Gastrocnemius medialis (tissue), 4 donors: ENCODE results near the gene PBX3. TPM values are rescaled to one million over a fixed set of nuclear protein-coding genes. Genes with fewer than 3 reads are reported as not detected.

Experiments
- ATAC-seq, 2 donors: fragments of 150-250 bp; one replicate each; pipeline ENCODE4 v1.9.1; 2016
- DNase-seq, 2 donors: peaks; one replicate each; pipeline ENCODE4 v3.0.0-alpha.2; 2019
- H3K27ac ChIP-seq, 4 donors: fragments of 200-600 bp; sonication (generic); 1 replicate in 1 of 4; 2 replicates in 3 of 4; pipeline ENCODE4 v1.5.1; 2016 to 2018; ENCODE audit warnings: mild to moderate bottlenecking in 2 of 4, moderate library complexity in 1 of 4
- H3K27me3 ChIP-seq, 3 donors: fragments of 200-600 bp; sonication (generic) in 2 of 3; 1 replicate in 1 of 3; 2 replicates in 2 of 3; pipeline versions ENCODE4 v1.5.1 to v1.6.0; 2016 to 2019; ENCODE audit warnings: mild to moderate bottlenecking in 1 of 3, moderate library complexity in 1 of 3
- H3K36me3 ChIP-seq, 2 donors: fragments of 200-600 bp; sonication (generic) in 1 of 2; one replicate each; pipeline ENCODE4 v1.5.1; 2017 to 2018
- H3K4me1 ChIP-seq, 2 donors: fragments of 200-600 bp; sonication (generic) in 1 of 2; one replicate each; pipeline ENCODE4 v1.5.1; 2016 to 2017; ENCODE audit warnings: mild to moderate bottlenecking in 2 of 2
- H3K4me3 ChIP-seq, 4 donors: fragments of 200-600 bp; sonication (generic) in 3 of 4; 1 replicate in 1 of 4; 2 replicates in 3 of 4; pipeline ENCODE4 v1.5.1; 2016 to 2019; ENCODE audit warnings: mild to moderate bottlenecking in 2 of 4
- H3K9me3 ChIP-seq, 3 donors: fragments of 200-600 bp; sonication (generic) in 2 of 3; 1 replicate in 1 of 3; 2 replicates in 2 of 3; pipeline ENCODE4 v1.5.1; 2016 to 2019
- POLR2A ChIP-seq, 2 donors: fragments of 450-650 bp; IDR thresholded peaks; one replicate each; pipeline ENCODE4 v1.6.1; 2017; ENCODE audit warnings: antibody characterized with exemption in 2 of 2, mild to moderate bottlenecking in 2 of 2, moderate library complexity in 2 of 2
- in situ Hi-C, 4 donors: fragments of 200-750 bp; cut with MboI; loops; one replicate each; pipeline versions ENCODE4 v1.15.0 to v1.8.0; 2017; ENCODE audit warnings: low sequenced_read_pairs in 4 of 4
- intact Hi-C: fragments of 100-400 bp; cut with DNase I; formaldehyde crosslinking; loops from one replicate; pipeline ENCODE4 v1.15.1; 2023; ENCODE audit warnings: low total_unique reads
- total RNA-seq, 4 donors: library from RNA; depleted of rRNA; stranded (reverse); fragments of >200 nt; gene quantifications; one replicate each; pipeline versions ENCODE4 v1.1.0 to v1.2.3, GENCODE V29; 2016
- TF ChIP-seq, protein P1 (sequence below), 5 experiments: fragments of 450-650 bp in 3 of 5; fragments of 200-600 bp in 2 of 5; sonication (generic) in 2 of 5; IDR thresholded peaks in 4 of 5; conservative IDR thresholded peaks in 1 of 5; 1 replicate in 4 of 5; 2 replicates in 1 of 5; pipeline ENCODE4 v1.5.1; 2016 to 2019; ENCODE audit warnings: antibody characterized with exemption in 5 of 5, mild to moderate bottlenecking in 3 of 5, moderate library complexity in 3 of 5

Gene PBX3
- total RNA-seq, 4 donors from 2014 or later = 6.6 to 31.0 (median 9.6) TPM

DNA sequence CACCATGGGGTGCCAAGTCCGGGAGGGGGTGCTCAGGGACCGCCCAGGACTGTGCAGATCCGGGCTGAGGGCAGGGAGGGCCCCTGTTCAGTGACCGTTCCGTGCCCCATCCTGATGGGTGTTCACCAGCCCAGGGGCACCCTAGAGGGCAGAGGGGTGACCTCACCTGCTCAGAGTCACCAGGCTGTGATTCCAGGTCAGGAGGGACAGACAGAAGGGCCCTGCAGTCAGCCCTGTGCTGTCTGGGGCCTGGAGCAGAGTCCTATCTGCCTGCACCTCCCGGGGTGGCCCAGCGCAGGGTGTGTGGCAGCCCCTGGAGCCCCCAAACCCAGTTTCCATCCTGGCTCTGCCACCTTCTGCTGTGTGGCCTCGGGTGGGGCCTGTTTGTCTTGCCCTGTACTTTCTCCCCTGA lies 241.9 kb downstream of the PBX3 start:
- no peaks in the 10 kb centered on the region for H3K27me3 ChIP-seq
- no peak overlapping the region for H3K4me3 ChIP-seq
- intact Hi-C loops = no loop called here
- H3K4me1 ChIP-seq = no peaks in the 10 kb centered on the region
- TF ChIP-seq, protein P1, sequence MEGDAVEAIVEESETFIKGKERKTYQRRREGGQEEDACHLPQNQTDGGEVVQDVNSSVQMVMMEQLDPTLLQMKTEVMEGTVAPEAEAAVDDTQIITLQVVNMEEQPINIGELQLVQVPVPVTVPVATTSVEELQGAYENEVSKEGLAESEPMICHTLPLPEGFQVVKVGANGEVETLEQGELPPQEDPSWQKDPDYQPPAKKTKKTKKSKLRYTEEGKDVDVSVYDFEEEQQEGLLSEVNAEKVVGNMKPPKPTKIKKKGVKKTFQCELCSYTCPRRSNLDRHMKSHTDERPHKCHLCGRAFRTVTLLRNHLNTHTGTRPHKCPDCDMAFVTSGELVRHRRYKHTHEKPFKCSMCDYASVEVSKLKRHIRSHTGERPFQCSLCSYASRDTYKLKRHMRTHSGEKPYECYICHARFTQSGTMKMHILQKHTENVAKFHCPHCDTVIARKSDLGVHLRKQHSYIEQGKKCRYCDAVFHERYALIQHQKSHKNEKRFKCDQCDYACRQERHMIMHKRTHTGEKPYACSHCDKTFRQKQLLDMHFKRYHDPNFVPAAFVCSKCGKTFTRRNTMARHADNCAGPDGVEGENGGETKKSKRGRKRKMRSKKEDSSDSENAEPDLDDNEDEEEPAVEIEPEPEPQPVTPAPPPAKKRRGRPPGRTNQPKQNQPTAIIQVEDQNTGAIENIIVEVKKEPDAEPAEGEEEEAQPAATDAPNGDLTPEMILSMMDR (IDR thresholded peaks at IDR 0.05 in 4 of 5, conservative IDR thresholded peaks at IDR 0.05 in 1 of 5) = no peak
- TF ChIP-seq POLR2A (IDR thresholded peaks at IDR 0.05) = no peak
- DNase-seq (no peak), ATAC-seq (no peak)
- H3K36me3 ChIP-seq = no peaks in the 10 kb centered on the region
- H3K9me3 ChIP-seq = no peaks in the 10 kb centered on the region
- no peak overlapping the region for H3K27ac ChIP-seq
- in situ Hi-C loops = no loop called here

DNA sequence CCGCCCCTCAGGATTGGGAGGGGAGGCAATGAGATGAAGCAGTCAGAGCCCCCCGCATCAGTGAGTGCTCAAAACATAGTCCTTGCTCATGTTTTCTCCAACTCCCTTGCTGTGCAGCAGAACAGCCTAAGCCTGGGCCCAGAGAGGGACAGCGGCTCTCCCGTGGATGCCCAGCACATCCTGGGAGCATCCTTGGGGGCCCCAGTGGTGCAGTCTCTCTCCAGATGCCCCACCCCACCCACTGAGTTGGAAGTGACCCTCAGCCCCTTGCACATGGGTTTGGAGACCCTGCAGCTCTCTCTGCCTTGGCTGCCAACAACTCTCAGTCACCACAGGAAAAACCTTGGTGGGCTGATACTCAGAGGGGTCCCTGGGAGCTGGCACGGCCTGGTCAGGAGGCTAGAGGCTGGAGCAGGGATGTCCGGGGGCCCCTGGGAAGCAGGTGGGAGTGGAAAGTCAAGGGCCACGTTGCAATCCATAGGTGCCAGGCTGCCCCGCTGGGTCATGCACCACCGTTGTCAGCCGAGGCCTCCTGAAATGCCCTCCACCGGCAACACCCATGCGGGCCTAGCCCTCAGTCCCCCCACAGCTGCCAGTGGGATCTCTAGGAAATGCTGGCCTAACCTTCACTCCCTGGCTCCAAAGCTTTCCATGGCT lies 242.5 kb downstream of the PBX3 start:
- H3K27ac ChIP-seq = no peak overlapping the region
- intact Hi-C loops = no loop called here

DNA sequence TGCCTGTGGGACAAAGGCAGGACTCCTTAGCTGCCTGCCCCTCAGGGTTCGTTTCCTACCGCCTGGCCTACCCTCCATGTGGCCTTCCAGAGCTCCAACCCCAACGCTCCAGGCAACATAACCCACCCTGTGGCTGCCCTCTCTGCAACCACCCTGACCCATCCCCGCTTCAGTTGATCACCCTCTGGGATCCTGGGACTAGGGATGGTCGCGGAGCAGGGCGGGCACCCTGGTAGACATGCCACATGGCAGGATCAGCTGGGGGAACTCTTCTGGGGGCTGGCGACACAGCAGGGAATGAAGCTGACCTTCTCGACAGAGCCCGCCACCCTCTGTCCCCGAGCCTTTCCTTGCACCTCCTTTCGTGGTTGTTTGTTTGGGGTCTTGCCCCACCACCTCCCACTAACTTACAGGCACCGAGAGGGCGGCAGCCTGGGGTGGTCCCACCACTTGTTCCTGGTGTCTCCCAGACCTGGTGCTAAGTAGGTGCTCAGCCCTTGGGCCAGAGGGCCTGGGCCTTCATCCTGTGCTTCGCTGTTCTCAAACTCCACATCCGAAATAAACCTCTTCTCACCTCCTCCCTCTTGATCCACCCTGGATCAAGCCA lies 243.1 kb downstream of the PBX3 start:
- no peaks in the 10 kb centered on the region for H3K9me3 ChIP-seq
- no peaks in the 10 kb centered on the region for H3K4me1 ChIP-seq
- TF ChIP-seq, protein P1 (IDR thresholded peaks at IDR 0.05 in 4 of 5, conservative IDR thresholded peaks at IDR 0.05 in 1 of 5) = no peak
- TF ChIP-seq POLR2A (IDR thresholded peaks at IDR 0.05) = no peak
- H3K36me3 ChIP-seq = no peaks in the 10 kb centered on the region
- intact Hi-C loops (no loop called here), in situ Hi-C loops (no loop called here)
- DNase-seq = no peak
- H3K4me3 ChIP-seq = no peak overlapping the region
- no peaks in the 10 kb centered on the region for H3K27me3 ChIP-seq
- no peak for ATAC-seq
- H3K27ac ChIP-seq = no peak overlapping the region

More for the DNA sequence above, 242.5 kb downstream of the PBX3 start:
- in situ Hi-C loops = no loop called here
- DNase-seq (no peak), ATAC-seq (no peak)
- H3K27me3 ChIP-seq = no peaks in the 10 kb centered on the region
- H3K4me1 ChIP-seq = no peaks in the 10 kb centered on the region
- no peaks in the 10 kb centered on the region for H3K36me3 ChIP-seq
- H3K4me3 ChIP-seq = no peak overlapping the region
- H3K9me3 ChIP-seq = no peaks in the 10 kb centered on the region
- TF ChIP-seq POLR2A (IDR thresholded peaks at IDR 0.05) = no peak
- TF ChIP-seq, protein P1 (IDR thresholded peaks at IDR 0.05 in 4 of 5, conservative IDR thresholded peaks at IDR 0.05 in 1 of 5) = no peak

DNA sequence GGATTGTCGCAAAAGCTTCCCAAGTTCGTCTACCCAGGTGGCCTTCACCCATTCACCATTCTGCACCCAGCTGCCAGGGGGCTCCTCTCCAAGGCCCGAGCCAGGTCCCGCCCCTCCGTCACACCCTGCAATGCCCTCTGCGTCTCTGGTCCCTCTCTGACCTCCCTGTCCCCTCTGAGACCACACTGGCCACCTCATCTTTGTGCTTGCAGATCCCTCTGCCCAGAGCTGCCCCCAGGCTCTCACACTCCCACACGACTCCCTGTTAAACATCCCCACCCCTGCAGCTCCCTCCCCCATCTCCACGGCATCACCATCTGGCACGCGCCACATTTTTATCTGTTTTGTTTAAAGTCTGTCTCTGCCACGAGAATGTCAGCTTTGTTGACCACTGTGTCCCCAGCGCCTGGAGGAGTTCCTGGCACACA lies 243.6 kb downstream of the PBX3 start:
- intact Hi-C loops (no loop called here), in situ Hi-C loops (no loop called here)
- Histone ChIP-seq H3K27ac (no peak overlapping the region), H3K4me3 (no peak overlapping the region), H3K27me3 (no peaks in the 10 kb centered on the region), H3K4me1 (no peaks in the 10 kb centered on the region), H3K36me3 (no peaks in the 10 kb centered on the region), H3K9me3 (no peaks in the 10 kb centered on the region)
- no peak for DNase-seq
- ATAC-seq = no peak
- TF ChIP-seq POLR2A (IDR thresholded peaks at IDR 0.05) = no peak
- TF ChIP-seq, protein P1 (IDR thresholded peaks at IDR 0.05 in 4 of 5, conservative IDR thresholded peaks at IDR 0.05 in 1 of 5) = no peak
